ENCODE results near the gene GREM2.

Gene GREM2

GRCh38 chr1:240611228-240611618, 732 bp downstream of the GREM2 start:
- no peak for DNase-seq (ENCODE audit: low spot score)
- in situ Hi-C loops (cut with MboI; ENCODE audit: low pct_unique_long_range_greater_than_20kb, low sequenced_read_pairs, unreplicated experiment): no loop called here
- TF ChIP-seq, protein P1, sequence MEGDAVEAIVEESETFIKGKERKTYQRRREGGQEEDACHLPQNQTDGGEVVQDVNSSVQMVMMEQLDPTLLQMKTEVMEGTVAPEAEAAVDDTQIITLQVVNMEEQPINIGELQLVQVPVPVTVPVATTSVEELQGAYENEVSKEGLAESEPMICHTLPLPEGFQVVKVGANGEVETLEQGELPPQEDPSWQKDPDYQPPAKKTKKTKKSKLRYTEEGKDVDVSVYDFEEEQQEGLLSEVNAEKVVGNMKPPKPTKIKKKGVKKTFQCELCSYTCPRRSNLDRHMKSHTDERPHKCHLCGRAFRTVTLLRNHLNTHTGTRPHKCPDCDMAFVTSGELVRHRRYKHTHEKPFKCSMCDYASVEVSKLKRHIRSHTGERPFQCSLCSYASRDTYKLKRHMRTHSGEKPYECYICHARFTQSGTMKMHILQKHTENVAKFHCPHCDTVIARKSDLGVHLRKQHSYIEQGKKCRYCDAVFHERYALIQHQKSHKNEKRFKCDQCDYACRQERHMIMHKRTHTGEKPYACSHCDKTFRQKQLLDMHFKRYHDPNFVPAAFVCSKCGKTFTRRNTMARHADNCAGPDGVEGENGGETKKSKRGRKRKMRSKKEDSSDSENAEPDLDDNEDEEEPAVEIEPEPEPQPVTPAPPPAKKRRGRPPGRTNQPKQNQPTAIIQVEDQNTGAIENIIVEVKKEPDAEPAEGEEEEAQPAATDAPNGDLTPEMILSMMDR (IDR thresholded peaks at IDR 0.05; ENCODE audit: extremely low read depth, insufficient read depth, missing control alignments): no peak

DNA sequence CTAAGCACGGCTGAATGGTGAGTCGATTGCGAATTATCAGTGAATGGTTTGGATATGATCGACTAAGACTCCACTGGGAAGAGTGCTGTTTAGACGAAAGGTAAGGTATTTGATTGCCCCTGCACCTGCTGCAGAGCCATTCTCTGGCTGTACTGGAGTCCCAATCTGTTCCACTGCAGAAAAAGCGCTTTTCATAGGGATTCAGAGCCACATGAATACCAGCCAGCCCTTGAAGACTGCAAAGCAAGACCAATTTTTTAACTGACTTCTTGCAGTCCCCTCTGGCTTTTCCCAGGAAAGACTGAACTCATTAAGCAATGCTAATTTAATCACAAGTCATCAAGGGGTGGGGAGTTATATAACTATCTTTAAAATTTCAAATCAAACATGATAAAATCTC, 1.3 kb downstream of the GREM2 start:
- TF ChIP-seq, protein P1 (IDR thresholded peaks at IDR 0.05; ENCODE audit: extremely low read depth, insufficient read depth, missing control alignments): no peak
- in situ Hi-C loops (cut with MboI; ENCODE audit: low pct_unique_long_range_greater_than_20kb, low sequenced_read_pairs, unreplicated experiment): no loop called here
- no peak for DNase-seq (ENCODE audit: low spot score)

GRCh38 chr1:240609527-240610060, 2.4 kb downstream of the GREM2 start:
- no peak for DNase-seq (ENCODE audit: low spot score)
- in situ Hi-C loops (cut with MboI; ENCODE audit: low pct_unique_long_range_greater_than_20kb, low sequenced_read_pairs, unreplicated experiment): no loop called here
- TF ChIP-seq, protein P1 (IDR thresholded peaks at IDR 0.05; ENCODE audit: extremely low read depth, insufficient read depth, missing control alignments): no peak

DNA sequence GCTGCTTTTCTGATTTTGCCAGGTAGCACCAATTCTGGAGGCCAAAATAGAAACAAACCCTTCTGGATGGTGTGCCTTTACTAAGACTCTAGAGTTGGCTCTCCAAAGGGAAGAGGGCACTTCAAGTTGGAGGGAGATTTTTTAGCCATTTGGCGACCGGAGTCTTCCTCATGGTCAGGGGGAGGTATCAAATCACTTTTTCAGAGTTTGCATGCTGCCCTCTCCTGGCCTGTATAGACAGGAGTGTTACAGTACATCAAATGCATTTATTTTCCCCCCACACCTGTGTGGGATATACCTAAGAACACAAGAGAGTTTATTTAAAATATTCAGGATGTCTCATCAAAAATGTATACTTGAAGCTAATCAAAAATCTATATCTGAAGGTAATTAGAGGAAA, 3.2 kb downstream of the GREM2 start:
- in situ Hi-C loops (cut with MboI; ENCODE audit: low pct_unique_long_range_greater_than_20kb, low sequenced_read_pairs, unreplicated experiment): no loop called here
- TF ChIP-seq, protein P1 (IDR thresholded peaks at IDR 0.05; ENCODE audit: extremely low read depth, insufficient read depth, missing control alignments): peak; percentile 29
- peak; percentile 25 for DNase-seq (ENCODE audit: low spot score)

DNA sequence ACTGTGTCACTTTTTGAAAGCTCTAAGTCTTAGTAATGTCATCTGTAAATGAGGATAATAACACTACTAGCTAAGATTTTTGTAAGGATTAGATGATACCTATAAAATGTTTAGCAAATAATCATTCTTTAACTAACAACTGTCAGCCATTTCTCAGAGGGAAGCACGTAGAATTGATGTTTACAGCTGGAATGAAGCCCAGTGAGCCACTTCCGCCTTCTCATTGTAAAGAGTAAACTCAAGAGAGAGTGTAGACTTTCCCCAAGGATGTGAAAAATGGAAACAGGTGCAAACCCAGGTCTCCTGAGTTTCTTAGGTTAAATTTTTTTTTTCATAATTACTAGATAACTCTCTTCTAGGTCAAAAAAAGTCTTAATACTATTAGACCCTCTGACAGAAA, 4.9 kb downstream of the GREM2 start:
- TF ChIP-seq, protein P1 (IDR thresholded peaks at IDR 0.05; ENCODE audit: extremely low read depth, insufficient read depth, missing control alignments): no peak
- DNase-seq (ENCODE audit: low spot score): no peak
- in situ Hi-C loops (cut with MboI; ENCODE audit: low pct_unique_long_range_greater_than_20kb, low sequenced_read_pairs, unreplicated experiment): no loop called here

- in situ Hi-C loops (cut with MboI; ENCODE audit: low pct_unique_long_range_greater_than_20kb, low sequenced_read_pairs, unreplicated experiment): no loop called here
- no peak for DNase-seq (ENCODE audit: low spot score)
- TF ChIP-seq, protein P1 (IDR thresholded peaks at IDR 0.05; ENCODE audit: extremely low read depth, insufficient read depth, missing control alignments): no peak
These were observed 9.8 kb downstream of the GREM2 start for GRCh38 chr1:240602189-240602588.

DNA sequence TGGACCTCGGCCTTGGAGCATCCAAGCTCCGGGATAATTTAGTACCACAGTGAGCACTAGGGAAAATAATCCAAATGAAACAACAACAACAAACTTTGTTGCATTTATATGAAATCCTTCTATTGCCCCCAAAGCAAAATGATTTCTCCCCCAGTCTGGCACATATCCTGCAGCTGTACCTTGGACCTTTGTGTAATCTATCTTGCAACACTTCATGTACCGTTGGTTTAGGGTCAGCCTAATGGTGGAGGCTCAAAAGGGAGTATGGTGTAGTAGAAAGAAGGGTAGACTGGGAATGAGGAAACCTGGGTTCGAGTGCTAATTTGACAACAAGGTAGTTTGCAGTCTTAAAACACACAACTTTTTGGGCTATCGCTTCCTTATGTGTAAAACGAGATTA, 12.1 kb downstream of the GREM2 start:
- in situ Hi-C loops (cut with MboI; ENCODE audit: low pct_unique_long_range_greater_than_20kb, low sequenced_read_pairs, unreplicated experiment): no loop called here
- no peak for DNase-seq (ENCODE audit: low spot score)
- TF ChIP-seq, protein P1 (IDR thresholded peaks at IDR 0.05; ENCODE audit: extremely low read depth, insufficient read depth, missing control alignments): no peak

All from GM13977 (cell line).